Stimulated activated CD8-positive, alpha-beta memory T cell treated with anti-CD3 and anti-CD28 coated beads, Interleukin-12 subunit alpha, Interleukin-12 subunit beta, amount 100 ng/mL, for 24 hours (primary cell): ENCODE data around the gene DPEP2NB.
A peak's percentile ranks its signal among the peaks of the same experiment; 100 is the strongest.
"Not testable (repeated sequence)": the region's sequence is repeated elsewhere in the genome, so short reads cannot be mapped to it uniquely, and the experiment has no call there.

ENCODE experiments used
- DNase-seq: peaks from one replicate; pipeline ENCODE4 v3.0.0-alpha.2; 2020; ENCODE audit errors: extremely low read depth

DPEP2NB gene

GRCh38 chr16:68015681-68016080 is at the start of gene DPEP2NB:
TSS of gene DPEP2NB (minus strand) at chr16:68015911. CDS start at chr16:68015770, 141 bp downstream.
- DNase-seq = no peak

- DNase-seq = no peak
Measured at GRCh38 chr16:68064791-68065365, 49.2 kb upstream of the DPEP2NB start.

- no peak for DNase-seq
Measured at GRCh38 chr16:68062910-68063393, 47.2 kb upstream of the DPEP2NB start.

GRCh38 chr16:68061396-68061795 is 45.7 kb upstream of the DPEP2NB start:
- no peak for DNase-seq

- no peak for DNase-seq
Measured at GRCh38 chr16:68059804-68060203, 44.1 kb upstream of the DPEP2NB start.

- DNase-seq = no peak
Measured at GRCh38 chr16:68055395-68055794, 39.7 kb upstream of the DPEP2NB start.

- no peak for DNase-seq
Measured at GRCh38 chr16:68049449-68049848, 33.7 kb upstream of the DPEP2NB start.

- DNase-seq = no peak
Measured at GRCh38 chr16:68047987-68048386, 32.3 kb upstream of the DPEP2NB start.

GRCh38 chr16:68046106-68046505 is 30.4 kb upstream of the DPEP2NB start:
- no peak for DNase-seq

- no peak for DNase-seq
Measured at GRCh38 chr16:68041783-68042182, 26.1 kb upstream of the DPEP2NB start.

GRCh38 chr16:68040506-68041288 is 25.0 kb upstream of the DPEP2NB start:
- peak; percentile 67 for DNase-seq

- no peak for DNase-seq
Measured at GRCh38 chr16:68037841-68038597, 22.3 kb upstream of the DPEP2NB start.

- no peak for DNase-seq
Measured at GRCh38 chr16:68035227-68035626, 19.5 kb upstream of the DPEP2NB start.

GRCh38 chr16:68033101-68033500 is 17.4 kb upstream of the DPEP2NB start:
- no peak for DNase-seq

- DNase-seq = no peak
Measured at GRCh38 chr16:68031951-68032350, 16.2 kb upstream of the DPEP2NB start.

GRCh38 chr16:68030108-68030507 is 14.4 kb upstream of the DPEP2NB start:
- DNase-seq = not testable (repeated sequence)

- no peak for DNase-seq
Measured at GRCh38 chr16:68028996-68029395, 13.3 kb upstream of the DPEP2NB start.

GRCh38 chr16:68022728-68023537 is 7.2 kb upstream of the DPEP2NB start, which contains the start of the genes DDX28 and DUS2:
TSS of gene DDX28 (minus strand) at chr16:68023232. CDS start at chr16:68023202, 30 bp downstream.
TSS of gene DUS2 (plus strand) at chr16:68023284. CDS start at chr16:68038024, 14,740 bp downstream.
- peak; percentile 78 for DNase-seq

GRCh38 chr16:68022278-68022727 is 6.6 kb upstream of the DPEP2NB start:
- no peak for DNase-seq

GRCh38 chr16:68021490-68021889 is 5.8 kb upstream of the DPEP2NB start:
- no peak for DNase-seq

GRCh38 chr16:68019167-68019680 is 3.5 kb upstream of the DPEP2NB start:
- no peak for DNase-seq
